ENCODE measurements around the gene SDK1.

DNA sequence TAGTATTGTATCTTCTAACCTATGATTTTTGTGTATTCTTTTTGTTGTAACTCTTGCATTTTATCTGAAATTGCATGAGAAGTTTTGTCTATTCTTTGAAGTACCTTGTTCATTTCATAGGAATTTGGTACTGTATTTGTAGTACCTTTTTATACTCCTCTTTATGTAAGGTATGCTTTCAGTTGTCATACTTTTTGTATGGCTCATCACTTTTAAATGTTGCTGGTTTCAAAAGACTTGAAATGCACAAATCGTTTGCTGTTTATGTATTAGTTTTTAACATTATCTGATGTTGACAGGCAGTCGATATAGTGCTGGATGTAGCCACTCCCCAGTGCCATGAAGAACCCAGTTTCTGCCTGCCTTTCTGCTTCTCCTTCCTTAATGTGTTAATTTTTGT is 158.1 kb downstream of the SDK1 start:
- TF ChIP-seq CTCF (IDR thresholded peaks at IDR 0.05) = no peak
- TF ChIP-seq POLR2A (IDR thresholded peaks at IDR 0.05) = no peak
